Measurements from ENCODE around the gene MBNL3. TPM values are rescaled to one million over a fixed set of nuclear protein-coding genes. Genes with fewer than 3 reads are reported as not detected.
"Not testable (repeated sequence)": the region's sequence is repeated elsewhere in the genome, so short reads cannot be mapped to it uniquely, and the experiment has no call there.

The MBNL3 gene
- polyA plus RNA-seq, 1 of the 3 experiments (the other 2 are of a cell fraction) = 0.21 TPM

DNA sequence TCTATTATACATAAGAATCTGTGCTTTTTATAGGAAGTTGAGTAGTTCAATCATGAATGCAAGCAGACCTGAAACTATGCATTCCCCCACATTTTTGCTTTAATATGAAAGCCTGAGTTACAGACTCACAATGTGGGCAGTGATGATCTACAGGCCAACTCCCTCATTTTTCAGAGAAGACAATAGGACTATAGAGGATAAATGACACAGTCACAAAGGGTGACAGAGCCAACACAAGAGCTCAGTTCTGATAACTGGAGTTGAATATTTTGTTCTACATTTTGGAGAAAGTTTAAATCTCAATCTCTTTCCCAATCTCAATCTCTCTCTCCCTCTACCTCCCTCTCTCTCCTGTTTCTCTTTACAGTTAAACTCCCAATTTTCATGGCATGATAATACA lies 27.0 kb downstream of the MBNL3 start:
- no peak for DNase-seq

GRCh38 chrX:132452911-132453550 lies 35.8 kb downstream of the MBNL3 start:
- CTCF ChIA-PET = no interaction called here

More for the DNA sequence above, 27.0 kb downstream of the MBNL3 start:
- Histone ChIP-seq H3K4me1 (ENCODE audit: control insufficient read depth in 1 of 2, insufficient read depth in 2 of 2, low read depth in 1 of 2, low read length in 1 of 2) (no peaks in the 10 kb centered on the region), H3K27me3 (ENCODE audit: insufficient read depth) (no peaks in the 10 kb centered on the region), H3K36me3 (replicated peaks in 1 of 2; ENCODE audit: control insufficient read depth in 1 of 2, insufficient read depth in 2 of 2, low read length in 1 of 2) (no peaks in the 10 kb centered on the region), H3F3A (replicated peaks; ENCODE audit: insufficient read depth) (no peaks in the 10 kb centered on the region), H3K9ac (no peak overlapping the region), H3K27ac (ENCODE audit: low read depth in 2 of 2, low read length in 1 of 2) (no peak overlapping the region), H3K4me2 (no peak overlapping the region), H3K9me2 (no peaks in the 10 kb centered on the region), H3K79me2 (ENCODE audit: insufficient read depth) (no peaks in the 10 kb centered on the region), H3K4me3 (ENCODE audit: low read depth in 2 of 2, low read length in 1 of 2) (no peak overlapping the region), H4K20me1 (ENCODE audit: insufficient read depth) (no peaks in the 10 kb centered on the region), H2AFZ (ENCODE audit: low read depth) (no peak overlapping the region), H3K9me3 (peaks cover 6% of the 10 kb centered on the region; the same call in 1 of the 2 replicates)
- ChIA-PET POLR2A (no interaction called here), CTCF (no interaction called here)
- TF ChIP-seq GATA2 (CRISPR knock-in tag; IDR thresholded peaks at IDR 0.05) (no peak), RCOR1 (IDR thresholded peaks at IDR 0.05; ENCODE audit: low read length) (no peak), JUND (IDR thresholded peaks at IDR 0.05) (no peak), RXRA (IDR thresholded peaks at IDR 0.05; ENCODE audit: borderline replicate concordance, low read depth) (no peak), MEF2A (IDR thresholded peaks at IDR 0.05; ENCODE audit: borderline replicate concordance, low read depth) (no peak), SMC3 (IDR thresholded peaks at IDR 0.05; ENCODE audit: low read depth, low read length) (no peak), FOSL2 (IDR thresholded peaks at IDR 0.05; ENCODE audit: borderline replicate concordance, low read depth) (no peak), USF1 (IDR thresholded peaks at IDR 0.05; ENCODE audit: borderline replicate concordance, low read depth) (no peak), TCF12 (IDR thresholded peaks at IDR 0.05) (no peak)

DNA sequence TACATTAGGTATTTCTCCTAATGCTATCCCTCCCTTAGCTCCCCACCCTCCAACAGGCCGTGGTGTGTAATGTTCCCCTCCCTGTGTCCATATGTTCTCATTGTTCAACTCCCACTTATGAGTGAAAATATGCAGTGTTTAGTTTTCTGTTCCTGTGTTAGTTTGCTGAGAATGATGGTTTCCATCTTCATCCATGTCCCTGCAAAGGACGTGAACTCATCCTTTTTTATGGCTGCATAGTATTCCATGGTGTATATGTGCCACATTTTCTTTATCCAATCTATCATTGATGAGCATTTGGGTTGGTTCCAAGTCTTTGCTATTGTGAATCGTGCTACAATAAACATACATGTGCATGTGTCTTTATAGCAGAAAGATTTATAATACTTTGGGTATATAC lies 42.9 kb downstream of the MBNL3 start:
- 32% methylated on average over 3 of the region's 3 CpGs for WGBS (ENCODE audit: low lambda C conversion rate)
- H3K79me2 ChIP-seq (ENCODE audit: insufficient read depth); H3K9me3 ChIP-seq; H3K27ac ChIP-seq (ENCODE audit: low read depth in 2 of 2, low read length in 1 of 2); H2AFZ ChIP-seq (ENCODE audit: low read depth); H3K4me1 ChIP-seq (ENCODE audit: control insufficient read depth in 1 of 2, insufficient read depth in 2 of 2, low read depth in 1 of 2, low read length in 1 of 2); H3K9me2 ChIP-seq; H3K4me2 ChIP-seq; H3K9ac ChIP-seq; CTCF ChIA-PET; H3K4me3 ChIP-seq (ENCODE audit: low read depth in 2 of 2, low read length in 1 of 2); DNase-seq; H3F3A ChIP-seq (replicated peaks; ENCODE audit: insufficient read depth); H3K27me3 ChIP-seq (ENCODE audit: insufficient read depth); H4K20me1 ChIP-seq (ENCODE audit: insufficient read depth); POLR2A ChIA-PET; H3K36me3 ChIP-seq (replicated peaks in 1 of 2; ENCODE audit: control insufficient read depth in 1 of 2, insufficient read depth in 2 of 2, low read length in 1 of 2): not testable (repeated sequence)

More at GRCh38 chrX:132452911-132453550, 35.8 kb downstream of the MBNL3 start:
- H3K4me1 ChIP-seq (ENCODE audit: control insufficient read depth in 1 of 2, insufficient read depth in 2 of 2, low read depth in 1 of 2, low read length in 1 of 2) = no peaks in the 10 kb centered on the region
- H3K4me3 ChIP-seq (ENCODE audit: low read depth in 2 of 2, low read length in 1 of 2) = no peak overlapping the region
- H3K36me3 ChIP-seq (replicated peaks in 1 of 2; ENCODE audit: control insufficient read depth in 1 of 2, insufficient read depth in 2 of 2, low read length in 1 of 2) = no peaks in the 10 kb centered on the region
- no peaks in the 10 kb centered on the region for H3F3A ChIP-seq (replicated peaks; ENCODE audit: insufficient read depth)
- H3K27ac ChIP-seq (ENCODE audit: low read depth in 2 of 2, low read length in 1 of 2) = no peak overlapping the region
- no peak overlapping the region for H3K4me2 ChIP-seq
- POLR2A ChIA-PET = no interaction called here
- H2AFZ ChIP-seq (ENCODE audit: low read depth) = no peak overlapping the region
- no peak for DNase-seq
- H3K9me2 ChIP-seq = no peaks in the 10 kb centered on the region
- no peaks in the 10 kb centered on the region for H3K79me2 ChIP-seq (ENCODE audit: insufficient read depth)
- no peak overlapping the region for H3K9ac ChIP-seq
- WGBS (ENCODE audit: low lambda C conversion rate) = 45% methylated on average over 5 of the region's 5 CpGs
- H3K9me3 ChIP-seq = no peaks in the 10 kb centered on the region
- H3K27me3 ChIP-seq (ENCODE audit: insufficient read depth) = no peaks in the 10 kb centered on the region
- no peaks in the 10 kb centered on the region for H4K20me1 ChIP-seq (ENCODE audit: insufficient read depth)
- TF ChIP-seq POLR2AphosphoS5 (IDR thresholded peaks at IDR 0.05; ENCODE audit: low read depth, low read length) = no peak
- no peak for TF ChIP-seq FOXJ3 (CRISPR knock-in tag; IDR thresholded peaks at IDR 0.05)
- TF ChIP-seq, protein P1, sequence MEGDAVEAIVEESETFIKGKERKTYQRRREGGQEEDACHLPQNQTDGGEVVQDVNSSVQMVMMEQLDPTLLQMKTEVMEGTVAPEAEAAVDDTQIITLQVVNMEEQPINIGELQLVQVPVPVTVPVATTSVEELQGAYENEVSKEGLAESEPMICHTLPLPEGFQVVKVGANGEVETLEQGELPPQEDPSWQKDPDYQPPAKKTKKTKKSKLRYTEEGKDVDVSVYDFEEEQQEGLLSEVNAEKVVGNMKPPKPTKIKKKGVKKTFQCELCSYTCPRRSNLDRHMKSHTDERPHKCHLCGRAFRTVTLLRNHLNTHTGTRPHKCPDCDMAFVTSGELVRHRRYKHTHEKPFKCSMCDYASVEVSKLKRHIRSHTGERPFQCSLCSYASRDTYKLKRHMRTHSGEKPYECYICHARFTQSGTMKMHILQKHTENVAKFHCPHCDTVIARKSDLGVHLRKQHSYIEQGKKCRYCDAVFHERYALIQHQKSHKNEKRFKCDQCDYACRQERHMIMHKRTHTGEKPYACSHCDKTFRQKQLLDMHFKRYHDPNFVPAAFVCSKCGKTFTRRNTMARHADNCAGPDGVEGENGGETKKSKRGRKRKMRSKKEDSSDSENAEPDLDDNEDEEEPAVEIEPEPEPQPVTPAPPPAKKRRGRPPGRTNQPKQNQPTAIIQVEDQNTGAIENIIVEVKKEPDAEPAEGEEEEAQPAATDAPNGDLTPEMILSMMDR (IDR thresholded peaks at IDR 0.05) = no peak
- TF ChIP-seq RCOR1 (IDR thresholded peaks at IDR 0.05; ENCODE audit: low read length) = no peak
- no peak for TF ChIP-seq FOSL2 (IDR thresholded peaks at IDR 0.05; ENCODE audit: borderline replicate concordance, low read depth)
- TF ChIP-seq RXRA (IDR thresholded peaks at IDR 0.05; ENCODE audit: borderline replicate concordance, low read depth) = no peak
- no peak for TF ChIP-seq TEAD4 (IDR thresholded peaks at IDR 0.05; ENCODE audit: borderline replicate concordance, insufficient read depth)
- no peak for TF ChIP-seq MXI1 (IDR thresholded peaks at IDR 0.05; ENCODE audit: low read depth, low read length)
- no peak for TF ChIP-seq SIN3A (IDR thresholded peaks at IDR 0.05; ENCODE audit: borderline replicate concordance, low read depth, low read length)
- TF ChIP-seq JUND (IDR thresholded peaks at IDR 0.05) = no peak
- no peak for TF ChIP-seq FOXM1 (IDR thresholded peaks at IDR 0.05; ENCODE audit: low read depth)
- TF ChIP-seq EP300 (IDR thresholded peaks at IDR 0.05; ENCODE audit: borderline replicate concordance in 1 of 2, low read depth in 1 of 2, low read length in 1 of 2) = no peak
- TF ChIP-seq MAX (IDR thresholded peaks at IDR 0.05; ENCODE audit: low read depth) = no peak
- no peak for TF ChIP-seq NRF1 (IDR thresholded peaks at IDR 0.05; ENCODE audit: low read depth, low read length)
